Measurements from ENCODE around the gene PLAAT2. TPM values are rescaled to one million over a fixed set of nuclear protein-coding genes. Genes with fewer than 3 reads are reported as not detected.

Gene PLAAT2
- total RNA-seq, 1 donor from 2014 or later = not detected

- H3K27ac Mint-ChIP-seq (ENCODE audit: unreplicated experiment) = no peak overlapping the region
- H3K4me3 Mint-ChIP-seq (ENCODE audit: unreplicated experiment) = no peak overlapping the region
- no peak for DNase-seq (ENCODE audit: extremely low spot score, unreplicated experiment)
- peaks cover 2% of the 10 kb centered on the region for H3K36me3 Mint-ChIP-seq (ENCODE audit: unreplicated experiment)
- H3K9me3 Mint-ChIP-seq (ENCODE audit: unreplicated experiment) = no peaks in the 10 kb centered on the region
- H3K4me1 Mint-ChIP-seq (ENCODE audit: unreplicated experiment) = peaks cover 7% of the 10 kb centered on the region
- TF ChIP-seq CTCF (IDR thresholded peaks at IDR 0.05) = no peak
- no peaks in the 10 kb centered on the region for H3K27me3 Mint-ChIP-seq (ENCODE audit: unreplicated experiment)
Observed at GRCh38 chr11:63599211-63600122, 36.3 kb upstream of the PLAAT2 start.

GRCh38 chr11:63598556-63598955, 35.4 kb upstream of the PLAAT2 start:
- H3K27ac Mint-ChIP-seq (ENCODE audit: unreplicated experiment) = no peak overlapping the region

GRCh38 chr11:63595296-63595695, 32.1 kb upstream of the PLAAT2 start:
- no peak overlapping the region for H3K27ac Mint-ChIP-seq (ENCODE audit: unreplicated experiment)
- H3K9me3 Mint-ChIP-seq (ENCODE audit: unreplicated experiment) = no peaks in the 10 kb centered on the region
- DNase-seq (ENCODE audit: extremely low spot score, unreplicated experiment) = no peak
- no peak overlapping the region for H3K4me3 Mint-ChIP-seq (ENCODE audit: unreplicated experiment)
- no peaks in the 10 kb centered on the region for H3K27me3 Mint-ChIP-seq (ENCODE audit: unreplicated experiment)
- H3K4me1 Mint-ChIP-seq (ENCODE audit: unreplicated experiment) = no peaks in the 10 kb centered on the region
- peaks cover 4% of the 10 kb centered on the region for H3K36me3 Mint-ChIP-seq (ENCODE audit: unreplicated experiment)
- no peak for TF ChIP-seq CTCF (IDR thresholded peaks at IDR 0.05)

More at GRCh38 chr11:63598556-63598955, 35.4 kb upstream of the PLAAT2 start:
- Mint-ChIP-seq H3K9me3 (ENCODE audit: unreplicated experiment) (no peaks in the 10 kb centered on the region), H3K4me1 (ENCODE audit: unreplicated experiment) (peaks cover 7% of the 10 kb centered on the region), H3K4me3 (ENCODE audit: unreplicated experiment) (no peak overlapping the region), H3K27me3 (ENCODE audit: unreplicated experiment) (no peaks in the 10 kb centered on the region), H3K36me3 (ENCODE audit: unreplicated experiment) (peaks cover 2% of the 10 kb centered on the region)
- TF ChIP-seq CTCF (IDR thresholded peaks at IDR 0.05) = no peak
- no peak for DNase-seq (ENCODE audit: extremely low spot score, unreplicated experiment)

GRCh38 chr11:63592975-63593395, 29.8 kb upstream of the PLAAT2 start:
- no peak for DNase-seq (ENCODE audit: extremely low spot score, unreplicated experiment)
- TF ChIP-seq CTCF (IDR thresholded peaks at IDR 0.05) = peak; percentile 58
- H3K27ac Mint-ChIP-seq (ENCODE audit: unreplicated experiment) = no peak overlapping the region
- H3K9me3 Mint-ChIP-seq (ENCODE audit: unreplicated experiment) = no peaks in the 10 kb centered on the region
- no peaks in the 10 kb centered on the region for H3K27me3 Mint-ChIP-seq (ENCODE audit: unreplicated experiment)
- no peaks in the 10 kb centered on the region for H3K4me1 Mint-ChIP-seq (ENCODE audit: unreplicated experiment)
- no peak overlapping the region for H3K4me3 Mint-ChIP-seq (ENCODE audit: unreplicated experiment)
- H3K36me3 Mint-ChIP-seq (ENCODE audit: unreplicated experiment) = peaks cover 4% of the 10 kb centered on the region

GRCh38 chr11:63590024-63590788, 27.0 kb upstream of the PLAAT2 start:
- H3K4me1 Mint-ChIP-seq (ENCODE audit: unreplicated experiment) = no peaks in the 10 kb centered on the region
- H3K27me3 Mint-ChIP-seq (ENCODE audit: unreplicated experiment) = no peaks in the 10 kb centered on the region
- TF ChIP-seq CTCF (IDR thresholded peaks at IDR 0.05) = no peak
- H3K36me3 Mint-ChIP-seq (ENCODE audit: unreplicated experiment) = peaks cover 8% of the 10 kb centered on the region
- DNase-seq (ENCODE audit: extremely low spot score, unreplicated experiment) = peak; percentile 78
- no peaks in the 10 kb centered on the region for H3K9me3 Mint-ChIP-seq (ENCODE audit: unreplicated experiment)
- H3K4me3 Mint-ChIP-seq (ENCODE audit: unreplicated experiment) = no peak overlapping the region
- no peak overlapping the region for H3K27ac Mint-ChIP-seq (ENCODE audit: unreplicated experiment)

Measured in osteocyte (in vitro differentiated cells).